ENCODE data around the gene ACSBG1. TPM values are rescaled to one million over a fixed set of nuclear protein-coding genes. Genes with fewer than 3 reads are reported as not detected.

Gene ACSBG1
- total RNA-seq, 2 donors from 2014 or later: 0.27 to 1.2 TPM

GRCh38 chr15:78170848-78171773 is 63.3 kb downstream of the ACSBG1 start:
- no peak overlapping the region for H3K4me3 ChIP-seq (ENCODE audit: low read length)
- 94 to 97% methylated on average over 12 to 17 of the region's 17 CpGs for WGBS, 2 experiments (ENCODE audit: insufficient coverage in 1 of 2, insufficient read length in 1 of 2)
- H3K27ac ChIP-seq (ENCODE audit: low read depth, low read length): no peak overlapping the region
- Mint-ChIP-seq H3K36me3 (ENCODE audit: low read depth) (peaks cover 41% of the 10 kb centered on the region), H3K4me1 (no peaks in the 10 kb centered on the region), H3K27me3 (ENCODE audit: insufficient read depth) (no peaks in the 10 kb centered on the region), H3K4me3 (no peak overlapping the region), H3K27ac (no peak overlapping the region), H3K9me3 (no peaks in the 10 kb centered on the region)
- no peak for TF ChIP-seq CTCF (conservative IDR thresholded peaks at IDR 0.05)
- no peak overlapping the region for H3K9ac ChIP-seq (ENCODE audit: extremely low read depth, low read length, poor library complexity, severe bottlenecking)
- no peaks in the 10 kb centered on the region for H3K4me1 ChIP-seq (ENCODE audit: control insufficient read depth, insufficient read depth, low read length)
- no peak for DNase-seq
- peaks cover 45% of the 10 kb centered on the region for H3K36me3 ChIP-seq (ENCODE audit: control insufficient read depth, insufficient read depth, low read length)
- no peaks in the 10 kb centered on the region for H3K9me3 ChIP-seq (ENCODE audit: control insufficient read depth, low read length)
- H3K27me3 ChIP-seq (ENCODE audit: control insufficient read depth, insufficient read depth, low read length, poor library complexity, severe bottlenecking): no peaks in the 10 kb centered on the region

GRCh38 chr15:78168608-78169007 is 65.8 kb downstream of the ACSBG1 start:
- Histone ChIP-seq H3K9ac (ENCODE audit: extremely low read depth, low read length, poor library complexity, severe bottlenecking) (no peak overlapping the region), H3K27ac (ENCODE audit: low read depth, low read length) (no peak overlapping the region), H3K27me3 (ENCODE audit: control insufficient read depth, insufficient read depth, low read length, poor library complexity, severe bottlenecking) (no peaks in the 10 kb centered on the region), H3K4me3 (ENCODE audit: low read length) (no peak overlapping the region), H3K4me1 (ENCODE audit: control insufficient read depth, insufficient read depth, low read length) (no peaks in the 10 kb centered on the region), H3K9me3 (ENCODE audit: control insufficient read depth, low read length) (no peaks in the 10 kb centered on the region), H3K36me3 (ENCODE audit: control insufficient read depth, insufficient read depth, low read length) (peaks cover 56% of the 10 kb centered on the region)
- H3K36me3 Mint-ChIP-seq (ENCODE audit: low read depth): peaks cover 58% of the 10 kb centered on the region
- no peak overlapping the region for H3K4me3 Mint-ChIP-seq
- H3K27me3 Mint-ChIP-seq (ENCODE audit: insufficient read depth): no peaks in the 10 kb centered on the region
- H3K9me3 Mint-ChIP-seq: no peaks in the 10 kb centered on the region
- 93 to 94% methylated on average over 4 to 5 of the region's 5 CpGs for WGBS, 2 experiments (ENCODE audit: insufficient coverage in 1 of 2, insufficient read length in 1 of 2)
- no peak overlapping the region for H3K27ac Mint-ChIP-seq
- no peak for TF ChIP-seq CTCF (conservative IDR thresholded peaks at IDR 0.05)
- H3K4me1 Mint-ChIP-seq: no peaks in the 10 kb centered on the region
- DNase-seq: no peak

DNA sequence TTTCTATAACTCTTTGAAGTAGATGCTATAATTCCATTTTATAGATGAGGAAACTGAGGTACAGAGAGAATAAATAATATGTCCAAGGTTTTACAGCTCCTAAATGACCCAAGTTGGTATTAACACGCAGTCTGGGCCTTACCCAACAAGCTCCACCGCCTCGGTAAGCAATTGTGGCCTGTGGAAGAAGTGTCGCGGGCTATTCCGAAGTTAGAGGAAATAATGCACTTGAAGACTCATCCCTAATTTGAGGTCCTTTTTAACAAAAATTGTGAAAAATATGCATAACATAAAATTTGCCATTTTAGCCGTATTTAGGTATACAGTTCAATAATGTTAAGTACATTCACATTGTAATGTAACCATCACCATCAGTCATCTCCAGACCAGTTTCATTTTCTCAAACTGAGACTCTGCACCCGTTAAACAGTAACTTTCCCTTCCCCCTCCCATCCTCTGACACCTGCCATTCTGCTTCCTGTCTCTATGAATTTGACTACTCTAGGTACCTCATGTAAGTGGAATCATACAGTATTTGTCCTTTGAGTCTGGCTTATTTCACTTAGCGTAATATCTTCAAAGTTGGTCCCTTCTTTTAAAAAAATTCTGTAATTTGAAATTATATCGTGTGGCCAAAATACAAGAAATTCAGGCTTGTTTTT is 67.0 kb downstream of the ACSBG1 start:
- WGBS, 2 experiments (ENCODE audit: insufficient coverage in 1 of 2, insufficient read length in 1 of 2): 92 to 99% methylated on average over 10 of the region's 10 CpGs
- no peak for TF ChIP-seq CTCF (conservative IDR thresholded peaks at IDR 0.05)
- H3K36me3 Mint-ChIP-seq (ENCODE audit: low read depth): peaks cover 61% of the 10 kb centered on the region

More for the DNA sequence above, 67.0 kb downstream of the ACSBG1 start:
- no peaks in the 10 kb centered on the region for H3K27me3 Mint-ChIP-seq (ENCODE audit: insufficient read depth)
- no peak overlapping the region for H3K9ac ChIP-seq (ENCODE audit: extremely low read depth, low read length, poor library complexity, severe bottlenecking)
- no peak overlapping the region for H3K4me3 Mint-ChIP-seq
- no peaks in the 10 kb centered on the region for H3K9me3 Mint-ChIP-seq
- DNase-seq: no peak
- no peaks in the 10 kb centered on the region for H3K4me1 ChIP-seq (ENCODE audit: control insufficient read depth, insufficient read depth, low read length)
- H3K4me1 Mint-ChIP-seq: no peaks in the 10 kb centered on the region
- no peaks in the 10 kb centered on the region for H3K9me3 ChIP-seq (ENCODE audit: control insufficient read depth, low read length)
- no peak overlapping the region for H3K4me3 ChIP-seq (ENCODE audit: low read length)
- no peak overlapping the region for H3K27ac ChIP-seq (ENCODE audit: low read depth, low read length)
- no peak overlapping the region for H3K27ac Mint-ChIP-seq
- peaks cover 60% of the 10 kb centered on the region for H3K36me3 ChIP-seq (ENCODE audit: control insufficient read depth, insufficient read depth, low read length)
- no peaks in the 10 kb centered on the region for H3K27me3 ChIP-seq (ENCODE audit: control insufficient read depth, insufficient read depth, low read length, poor library complexity, severe bottlenecking)

Data from endodermal cell (in vitro differentiated cells).